Left lung (tissue), 10 donors: ENCODE data around the gene FAM9C. TPM values are rescaled to one million over a fixed set of nuclear protein-coding genes. Genes with fewer than 3 reads are reported as not detected.

Experiments
- ATAC-seq: fragments of 200-7000 bp; cut with Tn5 transposase; one replicate; pipeline ENCODE4 v1.9.1; 2020; ENCODE audit warnings: moderate library complexity
- DNase-seq, 4 donors: peaks; one replicate each; pipeline ENCODE4 v3.0.0-alpha.2; 2013 to 2020
- H3K27ac ChIP-seq, 2 donors: fragments of 200-600 bp; sonication (generic) in 1 of 2; one replicate each; pipeline versions ENCODE4 v1.5.0 to v1.8.0; 2020 to 2021
- H3K27me3 ChIP-seq, 2 donors: fragments of 200-600 bp; sonication (generic) in 1 of 2; one replicate each; pipeline versions ENCODE4 v1.5.0 to v1.8.0; 2020 to 2021
- H3K36me3 ChIP-seq, 2 donors: fragments of 200-600 bp; sonication (generic) in 1 of 2; one replicate each; pipeline versions ENCODE4 v1.5.0 to v1.8.0; 2020 to 2021
- H3K4me1 ChIP-seq, 2 donors: fragments of 200-600 bp; one replicate each; pipeline ENCODE4 v1.8.0; 2021
- H3K4me3 ChIP-seq, 2 donors: fragments of 200-600 bp; sonication (generic) in 1 of 2; one replicate each; pipeline versions ENCODE4 v1.5.0 to v1.8.0; 2020 to 2021; ENCODE audit warnings: mild to moderate bottlenecking in 1 of 2
- H3K9me3 ChIP-seq, 2 donors: fragments of 200-600 bp; sonication (generic) in 1 of 2; one replicate each; pipeline versions ENCODE4 v1.5.0 to v1.8.0; 2020 to 2021
- intact Hi-C, 2 donors: fragments of 100-400 bp; cut with DNase I; formaldehyde crosslinking; loops; one replicate each; pipeline versions ENCODE4 v1.11.2 to v1.14.2; 2022
- polyA plus RNA-seq, 6 donors: library from polyadenylated mRNA; unstranded; fragments of 120-200 nt; gene quantifications; one replicate each; pipeline ENCODE4 v1.2.1, GENCODE V29; 2013; ENCODE audit not compliant: insufficient read length in 6 of 6
- total RNA-seq, 2 donors: library from RNA; stranded (reverse); fragmentation: NEBNext Ultra II Directional; extraction: Animal tissue kit (Norgen Biotek cat#: 25700); gene quantifications; one replicate each; pipeline ENCODE4 v1.2.1, GENCODE V29; 2021
- TF ChIP-seq, protein P1 (sequence below), 2 donors: fragments of 200-600 bp; sonication (generic) in 1 of 2; IDR thresholded peaks; one replicate each; pipeline versions ENCODE4 v1.5.0 to v1.8.0; 2021; ENCODE audit warnings: antibody characterized with exemption in 2 of 2
- donor health status: DM: no; HTN: yes; CAD: no.
- donor health status: DM: no; HTN: no; CAD: no.

Gene FAM9C
- total and polyA plus RNA-seq, 8 donors = 0.11 to 0.77 (median 0.21) TPM; not detected in 2

DNA sequence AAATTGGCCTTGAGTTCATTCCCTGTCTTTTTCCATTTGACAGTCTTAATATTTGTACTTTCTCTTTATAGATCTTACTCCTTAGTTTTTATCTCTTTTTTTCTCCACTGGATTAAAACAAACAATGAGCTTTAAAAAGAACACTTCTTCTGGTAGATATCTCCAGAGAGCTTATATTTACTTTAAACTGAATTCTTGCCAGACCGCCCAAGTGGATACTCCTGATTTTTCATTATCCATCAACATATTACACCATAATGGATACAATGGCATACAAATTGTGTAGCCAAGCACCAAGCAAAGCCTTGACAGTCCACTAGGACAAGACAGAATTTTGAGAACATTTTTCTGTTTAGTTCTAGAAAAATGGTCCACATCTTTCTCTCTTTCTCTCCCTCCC is 50.6 kb downstream of the FAM9C start:
- Histone ChIP-seq H3K4me1 (peaks cover 0 to 13% of the 10 kb centered on the region in 2 donors), H3K4me3 (no peak overlapping the region), H3K27me3 (no peaks in the 10 kb centered on the region), H3K27ac (no peak overlapping the region), H3K36me3 (no peaks in the 10 kb centered on the region), H3K9me3 (no peaks in the 10 kb centered on the region)
- no peak for DNase-seq
- TF ChIP-seq, protein P1, sequence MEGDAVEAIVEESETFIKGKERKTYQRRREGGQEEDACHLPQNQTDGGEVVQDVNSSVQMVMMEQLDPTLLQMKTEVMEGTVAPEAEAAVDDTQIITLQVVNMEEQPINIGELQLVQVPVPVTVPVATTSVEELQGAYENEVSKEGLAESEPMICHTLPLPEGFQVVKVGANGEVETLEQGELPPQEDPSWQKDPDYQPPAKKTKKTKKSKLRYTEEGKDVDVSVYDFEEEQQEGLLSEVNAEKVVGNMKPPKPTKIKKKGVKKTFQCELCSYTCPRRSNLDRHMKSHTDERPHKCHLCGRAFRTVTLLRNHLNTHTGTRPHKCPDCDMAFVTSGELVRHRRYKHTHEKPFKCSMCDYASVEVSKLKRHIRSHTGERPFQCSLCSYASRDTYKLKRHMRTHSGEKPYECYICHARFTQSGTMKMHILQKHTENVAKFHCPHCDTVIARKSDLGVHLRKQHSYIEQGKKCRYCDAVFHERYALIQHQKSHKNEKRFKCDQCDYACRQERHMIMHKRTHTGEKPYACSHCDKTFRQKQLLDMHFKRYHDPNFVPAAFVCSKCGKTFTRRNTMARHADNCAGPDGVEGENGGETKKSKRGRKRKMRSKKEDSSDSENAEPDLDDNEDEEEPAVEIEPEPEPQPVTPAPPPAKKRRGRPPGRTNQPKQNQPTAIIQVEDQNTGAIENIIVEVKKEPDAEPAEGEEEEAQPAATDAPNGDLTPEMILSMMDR (IDR thresholded peaks at IDR 0.05) = no peak
- peak; percentile 15 for ATAC-seq
- intact Hi-C loops = no loop called here

DNA sequence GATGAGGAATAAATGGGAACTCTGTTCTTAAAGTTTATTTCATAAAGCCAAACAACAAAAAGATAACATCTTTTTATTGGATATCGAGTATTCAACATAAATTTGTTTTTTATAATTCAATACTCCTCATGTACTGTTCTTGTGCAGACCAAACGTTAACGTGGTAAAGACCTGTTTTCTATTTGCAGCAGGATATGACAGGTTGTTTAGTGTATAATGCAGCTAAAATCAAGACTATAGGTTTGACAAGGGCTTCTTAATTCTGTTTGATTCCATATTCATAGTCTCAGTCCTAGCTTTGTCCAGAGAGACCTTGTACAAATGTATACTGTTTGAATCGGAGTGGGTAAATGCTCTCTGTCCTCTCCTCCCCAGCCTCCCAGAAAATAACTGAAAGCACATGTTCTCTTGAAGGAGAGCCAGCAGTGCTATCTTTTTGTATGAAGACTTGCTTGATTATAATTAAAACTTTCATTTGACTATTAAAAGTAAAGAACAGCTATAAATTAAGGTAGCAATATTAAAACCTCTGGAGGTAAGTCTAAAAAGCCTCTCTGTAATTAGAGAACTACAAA is 51.8 kb downstream of the FAM9C start:
- Histone ChIP-seq H3K9me3 (no peaks in the 10 kb centered on the region), H3K27ac (no peak overlapping the region), H3K27me3 (no peaks in the 10 kb centered on the region), H3K36me3 (no peaks in the 10 kb centered on the region), H3K4me1 (peaks cover 0 to 2% of the 10 kb centered on the region in 2 donors), H3K4me3 (no peak overlapping the region)
- intact Hi-C loops = no loop called here
- TF ChIP-seq, protein P1 (IDR thresholded peaks at IDR 0.05) = no peak
- DNase-seq (no peak), ATAC-seq (no peak)

DNA sequence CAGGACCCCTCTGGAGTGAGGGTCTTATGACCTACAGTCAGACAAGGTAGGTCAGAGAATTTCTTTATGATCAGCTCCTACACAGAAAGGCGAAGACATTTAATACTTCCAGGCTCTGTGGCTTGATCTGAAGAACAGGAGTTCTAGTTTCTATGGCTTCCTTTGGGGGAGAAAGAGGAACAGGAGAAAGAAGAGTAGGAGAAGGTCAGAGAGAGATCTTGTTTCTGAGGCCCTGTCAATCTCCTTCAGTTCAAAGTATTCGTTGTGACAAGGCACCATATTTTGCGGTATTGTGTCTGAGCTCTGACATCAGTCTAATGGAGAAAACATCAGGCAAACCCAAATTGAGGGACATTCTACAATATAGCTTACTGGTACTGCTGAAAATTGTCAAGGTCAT is 52.8 kb downstream of the FAM9C start:
- no peak overlapping the region for H3K27ac ChIP-seq
- H3K36me3 ChIP-seq = no peaks in the 10 kb centered on the region
- ATAC-seq = no peak
- no peak overlapping the region for H3K4me3 ChIP-seq
- intact Hi-C loops = no loop called here
- DNase-seq = no peak
- no peaks in the 10 kb centered on the region for H3K4me1 ChIP-seq
- TF ChIP-seq, protein P1 (IDR thresholded peaks at IDR 0.05) = no peak
- H3K9me3 ChIP-seq = no peaks in the 10 kb centered on the region
- no peaks in the 10 kb centered on the region for H3K27me3 ChIP-seq

DNA sequence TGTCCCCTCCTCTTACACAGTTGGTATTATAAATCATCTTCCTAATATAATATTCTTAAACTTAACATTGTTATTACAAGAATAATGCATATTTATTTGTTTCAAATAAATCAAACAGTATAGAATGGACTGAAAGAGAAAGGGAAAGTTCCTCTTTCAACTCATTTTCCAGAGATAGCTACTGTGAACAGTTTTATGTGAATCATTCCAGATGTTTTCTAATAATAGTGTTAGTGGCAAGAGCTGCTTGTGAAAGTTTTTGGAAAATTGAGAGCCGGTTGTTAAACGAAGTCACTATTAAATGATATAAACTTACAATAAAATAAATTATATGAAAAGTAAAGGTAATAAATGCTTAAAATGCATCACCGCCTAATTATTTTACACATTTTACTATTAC is 55.0 kb downstream of the FAM9C start:
- no peak for DNase-seq
- intact Hi-C loops = no loop called here
- Histone ChIP-seq H3K36me3 (no peaks in the 10 kb centered on the region), H3K4me1 (peaks cover 3 to 7% of the 10 kb centered on the region in 2 donors), H3K4me3 (no peak overlapping the region), H3K27me3 (no peaks in the 10 kb centered on the region), H3K27ac (no peak overlapping the region), H3K9me3 (no peaks in the 10 kb centered on the region)
- TF ChIP-seq, protein P1 (IDR thresholded peaks at IDR 0.05) = no peak
- no peak for ATAC-seq

DNA sequence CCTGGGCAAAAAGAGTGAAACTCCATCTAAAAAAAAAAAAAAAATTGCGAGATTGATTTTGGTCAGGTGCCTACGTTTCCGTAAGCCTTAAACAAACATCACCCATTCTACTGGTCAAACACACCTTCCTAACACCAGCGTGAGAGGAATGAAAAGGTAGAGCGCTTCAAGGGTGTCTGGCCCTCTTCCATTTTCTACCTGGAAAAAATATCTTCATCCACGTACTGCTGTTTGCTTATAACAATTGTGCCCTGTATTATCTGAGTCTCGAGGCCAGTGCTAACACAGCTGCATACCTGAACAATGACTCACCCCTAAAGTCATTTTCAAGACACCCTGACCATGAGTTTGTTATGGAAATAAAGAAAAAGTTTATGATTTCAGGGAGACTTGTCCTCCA is 55.6 kb downstream of the FAM9C start:
- H3K4me1 ChIP-seq = peaks cover 3 to 13% of the 10 kb centered on the region in 2 donors
- H3K27me3 ChIP-seq = no peaks in the 10 kb centered on the region
- ATAC-seq (peak; percentile 90), DNase-seq (peak in 1 of 4 donors; percentile 62)
- TF ChIP-seq, protein P1 (IDR thresholded peaks at IDR 0.05) = no peak
- no peaks in the 10 kb centered on the region for H3K36me3 ChIP-seq
- peak overlapping the region in 1 of 2 donors; percentile 33 for H3K27ac ChIP-seq
- no peak overlapping the region for H3K4me3 ChIP-seq
- no peaks in the 10 kb centered on the region for H3K9me3 ChIP-seq
- intact Hi-C loops = no loop called here
